ENCODE results near the gene CDCA5.

GRCh38 chr11:65096926-65097325 lies 13.1 kb upstream of the CDCA5 start:
- no peak for TF ChIP-seq CTCF (IDR thresholded peaks at IDR 0.05)
- TF ChIP-seq POLR2A (IDR thresholded peaks at IDR 0.05), result no peak
